IPS-18a (cell line): ENCODE results near the gene PPIA.

Experiments used
- H3K27ac ChIP-seq: one replicate; pipeline ENCODE4 v1.5.1; 2013; ENCODE audit warnings: low read length
- H3K27me3 ChIP-seq: one replicate; pipeline ENCODE4 v1.6.1; 2013; ENCODE audit warnings: mild to moderate bottlenecking, low read length; ENCODE audit not compliant: control insufficient read depth, insufficient read depth
- H3K36me3 ChIP-seq: one replicate; pipeline ENCODE4 v1.6.1; 2013; ENCODE audit warnings: low read depth, low read length; ENCODE audit not compliant: control insufficient read depth
- H3K4me1 ChIP-seq: one replicate; pipeline ENCODE4 v1.6.1; 2013; ENCODE audit warnings: low read depth, low read length; ENCODE audit not compliant: control insufficient read depth
- H3K4me3 ChIP-seq: one replicate; pipeline ENCODE4 v1.5.1; 2013; ENCODE audit warnings: low read length
- H3K9ac ChIP-seq: one replicate; pipeline ENCODE4 v1.6.1; 2013; ENCODE audit warnings: mild to moderate bottlenecking, low read length, moderate library complexity
- H3K9me3 ChIP-seq: one replicate; pipeline ENCODE4 v1.6.1; 2013; ENCODE audit warnings: low read depth, low read length; ENCODE audit not compliant: control insufficient read depth

PPIA gene

GRCh38 chr7:44756904-44757303 is 39.6 kb upstream of the PPIA start:
- Histone ChIP-seq H3K9ac (no peak overlapping the region), H3K27me3 (no peaks in the 10 kb centered on the region), H3K9me3 (no peaks in the 10 kb centered on the region), H3K4me3 (no peak overlapping the region), H3K36me3 (peaks cover 27% of the 10 kb centered on the region), H3K4me1 (no peaks in the 10 kb centered on the region), H3K27ac (no peak overlapping the region)

DNA sequence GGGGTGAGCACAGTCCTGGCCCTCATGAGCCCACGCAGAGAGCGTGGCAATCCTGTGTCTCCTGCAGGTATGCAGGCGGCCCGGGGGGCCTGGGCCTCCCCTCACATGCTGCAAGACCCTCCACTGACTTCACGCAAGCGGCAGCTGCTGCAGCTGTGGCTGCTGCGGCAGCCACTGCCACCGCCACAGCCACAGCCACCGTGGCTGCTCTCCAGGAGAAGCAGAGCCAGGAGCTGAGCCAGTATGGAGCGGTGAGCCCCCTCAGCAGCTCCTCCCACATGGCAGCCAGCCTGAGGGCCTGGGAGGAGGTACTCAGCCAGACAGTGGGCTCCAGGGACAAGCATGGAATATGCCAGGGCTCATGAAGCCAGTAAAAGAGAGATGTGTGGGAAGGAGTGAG is 39.2 kb upstream of the PPIA start:
- no peak overlapping the region for H3K27ac ChIP-seq
- no peaks in the 10 kb centered on the region for H3K27me3 ChIP-seq
- no peak overlapping the region for H3K4me3 ChIP-seq
- peaks cover 31% of the 10 kb centered on the region for H3K36me3 ChIP-seq
- H3K4me1 ChIP-seq: no peaks in the 10 kb centered on the region
- H3K9ac ChIP-seq: no peak overlapping the region
- H3K9me3 ChIP-seq: no peaks in the 10 kb centered on the region

- H3K9ac ChIP-seq: no peak overlapping the region
- no peak overlapping the region for H3K27ac ChIP-seq
- H3K27me3 ChIP-seq: no peaks in the 10 kb centered on the region
- no peaks in the 10 kb centered on the region for H3K4me1 ChIP-seq
- H3K4me3 ChIP-seq: no peak overlapping the region
- no peaks in the 10 kb centered on the region for H3K9me3 ChIP-seq
- peaks cover 34% of the 10 kb centered on the region for H3K36me3 ChIP-seq
These were observed 38.7 kb upstream of the PPIA start for GRCh38 chr7:44757739-44758138.

- H3K4me3 ChIP-seq: no peak overlapping the region
- H3K27me3 ChIP-seq: no peaks in the 10 kb centered on the region
- H3K9me3 ChIP-seq: no peaks in the 10 kb centered on the region
- no peak overlapping the region for H3K27ac ChIP-seq
- peaks cover 49% of the 10 kb centered on the region for H3K36me3 ChIP-seq
- no peaks in the 10 kb centered on the region for H3K4me1 ChIP-seq
- no peak overlapping the region for H3K9ac ChIP-seq
These were observed 37.2 kb upstream of the PPIA start for GRCh38 chr7:44759246-44759645.

- Histone ChIP-seq H3K27ac (no peak overlapping the region), H3K4me3 (no peak overlapping the region), H3K36me3 (peaks cover 58% of the 10 kb centered on the region)
These were observed 36.4 kb upstream of the PPIA start for GRCh38 chr7:44760034-44760580.

DNA sequence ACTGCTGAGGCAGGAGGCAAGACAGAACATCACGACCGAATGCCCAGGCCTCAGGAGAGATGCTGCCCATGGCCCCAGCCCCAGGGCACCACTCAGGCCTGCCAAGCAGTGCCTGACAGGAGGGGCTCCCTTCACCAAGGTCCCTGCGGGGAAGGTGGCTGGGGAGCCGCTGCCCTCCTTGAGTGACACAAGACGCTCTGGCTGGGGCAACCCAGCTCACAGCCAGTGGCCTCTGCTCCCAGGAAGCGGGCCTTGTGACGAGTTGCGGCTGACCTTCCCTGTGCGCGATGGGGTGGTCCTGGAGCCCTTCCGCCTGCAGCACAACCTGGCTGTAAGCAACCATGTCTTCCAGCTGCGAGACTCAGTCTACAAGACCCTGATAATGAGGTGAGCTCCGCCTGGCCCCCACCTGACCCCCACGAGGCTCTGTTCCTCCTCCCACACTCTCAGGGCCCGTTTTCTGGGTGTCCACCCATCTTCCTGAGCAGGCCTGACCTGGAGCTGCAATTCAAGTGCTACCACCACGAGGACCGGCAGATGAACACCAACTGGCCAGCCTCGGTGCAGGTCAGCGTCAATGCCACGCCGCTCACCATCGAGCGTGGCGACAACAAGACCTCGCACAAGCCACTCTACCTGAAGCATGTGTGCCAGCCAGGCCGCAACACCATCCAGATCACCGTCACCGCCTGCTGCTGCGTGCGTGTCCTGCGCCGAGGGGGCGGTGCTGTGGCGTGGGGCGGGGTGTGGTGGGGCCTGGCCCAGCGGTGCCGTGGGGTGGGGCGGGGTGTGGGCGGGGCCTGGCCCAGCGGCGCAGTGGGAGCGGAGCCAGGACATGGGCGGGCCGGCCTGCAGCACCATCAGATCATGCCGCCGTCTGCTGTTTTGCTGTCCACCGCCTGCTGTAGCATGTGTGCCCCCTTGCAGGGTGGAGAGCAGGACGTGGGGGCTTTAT is 35.0 kb upstream of the PPIA start:
- Histone ChIP-seq H3K27me3 (no peaks in the 10 kb centered on the region), H3K9ac (no peak overlapping the region), H3K9me3 (no peaks in the 10 kb centered on the region), H3K4me1 (no peaks in the 10 kb centered on the region), H3K36me3 (peaks cover 71% of the 10 kb centered on the region), H3K27ac (no peak overlapping the region), H3K4me3 (no peak overlapping the region)

More at GRCh38 chr7:44760034-44760580, 36.4 kb upstream of the PPIA start:
- no peaks in the 10 kb centered on the region for H3K27me3 ChIP-seq
- no peaks in the 10 kb centered on the region for H3K4me1 ChIP-seq
- no peak overlapping the region for H3K9ac ChIP-seq
- no peaks in the 10 kb centered on the region for H3K9me3 ChIP-seq

GRCh38 chr7:44762300-44762699 is 34.2 kb upstream of the PPIA start:
- H3K9me3 ChIP-seq: no peaks in the 10 kb centered on the region
- no peak overlapping the region for H3K27ac ChIP-seq
- no peak overlapping the region for H3K4me3 ChIP-seq
- no peaks in the 10 kb centered on the region for H3K4me1 ChIP-seq
- no peaks in the 10 kb centered on the region for H3K27me3 ChIP-seq
- H3K36me3 ChIP-seq: peaks cover 75% of the 10 kb centered on the region
- H3K9ac ChIP-seq: no peak overlapping the region

DNA sequence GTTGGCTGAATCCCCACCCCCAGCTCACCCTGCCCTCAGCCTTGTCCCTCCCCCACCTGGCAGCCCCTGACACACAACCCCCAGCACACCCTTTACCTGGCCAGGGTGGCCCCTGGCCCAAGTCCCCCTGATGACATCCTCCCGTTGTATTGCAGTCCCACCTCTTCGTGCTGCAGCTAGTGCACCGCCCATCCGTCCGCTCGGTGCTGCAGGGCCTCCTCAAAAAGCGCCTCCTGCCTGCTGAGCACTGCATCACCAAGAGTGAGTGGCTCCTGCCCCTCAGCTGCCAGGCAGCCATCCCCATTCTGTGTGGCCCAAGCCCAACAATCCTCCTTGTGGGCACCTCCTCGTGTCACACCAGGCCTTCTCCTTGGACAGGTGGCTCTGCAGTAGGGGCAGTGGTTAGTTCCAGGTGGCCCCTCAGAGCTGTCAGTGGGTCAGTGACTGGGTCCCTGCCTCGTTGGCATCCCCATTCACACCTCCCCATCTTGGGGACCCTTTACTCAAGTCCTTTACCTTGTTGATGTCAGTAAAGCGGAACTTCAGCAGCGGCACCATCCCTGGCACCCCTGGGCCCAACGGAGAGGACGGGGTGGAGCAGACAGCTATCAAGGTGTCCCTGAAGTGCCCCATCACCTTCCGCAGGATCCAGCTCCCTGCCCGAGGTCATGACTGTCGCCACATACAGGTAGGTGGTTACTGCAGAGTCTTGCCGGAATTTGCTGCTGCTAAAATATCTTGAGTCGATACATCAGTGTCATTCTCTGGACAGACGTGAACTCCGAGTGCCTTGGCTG is 33.6 kb upstream of the PPIA start:
- H3K9ac ChIP-seq: no peak overlapping the region
- H3K27me3 ChIP-seq: no peaks in the 10 kb centered on the region
- H3K36me3 ChIP-seq: peaks cover 74% of the 10 kb centered on the region
- H3K4me3 ChIP-seq: no peak overlapping the region
- no peak overlapping the region for H3K27ac ChIP-seq
- no peaks in the 10 kb centered on the region for H3K4me1 ChIP-seq
- no peaks in the 10 kb centered on the region for H3K9me3 ChIP-seq

GRCh38 chr7:44764081-44764480 is 32.4 kb upstream of the PPIA start:
- no peak overlapping the region for H3K27ac ChIP-seq
- no peaks in the 10 kb centered on the region for H3K9me3 ChIP-seq
- H3K36me3 ChIP-seq: peaks cover 72% of the 10 kb centered on the region
- no peak overlapping the region for H3K9ac ChIP-seq
- no peaks in the 10 kb centered on the region for H3K27me3 ChIP-seq
- H3K4me1 ChIP-seq: no peaks in the 10 kb centered on the region
- H3K4me3 ChIP-seq: no peak overlapping the region

DNA sequence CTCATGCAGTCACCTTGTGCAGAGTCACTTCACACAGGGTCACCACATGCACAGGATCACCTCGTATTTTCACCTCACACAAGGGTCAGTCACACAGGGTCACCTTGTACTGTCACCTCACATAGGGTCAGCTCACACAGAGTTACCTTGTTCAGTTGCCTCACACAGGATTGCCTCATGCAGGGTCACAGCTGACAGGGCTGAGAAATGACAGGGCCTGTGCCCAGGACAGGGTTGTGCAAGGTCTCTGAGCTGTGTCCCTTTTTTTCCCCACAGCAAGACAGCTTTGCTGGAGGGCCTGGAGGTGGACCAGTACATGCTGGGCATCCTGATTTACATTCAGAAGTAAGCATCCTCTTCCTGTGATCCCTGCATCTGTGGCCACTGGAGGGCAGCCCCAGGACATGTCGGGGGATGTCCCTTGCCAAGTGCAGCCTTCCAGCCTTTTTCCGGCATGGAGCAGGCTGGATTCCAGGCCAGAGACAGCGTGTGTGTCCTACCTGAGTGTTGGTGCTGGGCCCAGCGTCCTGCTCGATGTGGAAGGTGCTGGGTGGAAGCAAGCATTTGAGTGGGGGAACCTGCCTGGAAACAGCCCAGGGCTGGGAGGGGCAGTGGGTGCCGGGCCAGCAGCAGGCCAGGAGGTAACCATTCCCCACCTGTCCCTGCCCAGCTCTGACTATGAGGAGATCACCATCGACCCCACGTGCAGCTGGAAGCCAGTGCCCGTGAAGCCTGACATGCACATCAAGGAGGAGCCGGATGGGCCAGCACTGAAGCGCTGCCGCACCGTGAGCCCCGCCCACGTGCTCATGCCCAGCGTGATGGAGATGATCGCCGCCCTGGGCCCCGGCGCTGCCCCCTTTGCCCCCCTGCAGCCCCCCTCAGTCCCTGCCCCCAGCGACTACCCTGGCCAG is 31.6 kb upstream of the PPIA start:
- H3K36me3 ChIP-seq: peaks cover 72% of the 10 kb centered on the region
- no peak overlapping the region for H3K9ac ChIP-seq
- H3K9me3 ChIP-seq: no peaks in the 10 kb centered on the region
- no peak overlapping the region for H3K27ac ChIP-seq
- H3K4me1 ChIP-seq: no peaks in the 10 kb centered on the region
- no peaks in the 10 kb centered on the region for H3K27me3 ChIP-seq
- H3K4me3 ChIP-seq: no peak overlapping the region
